Parathyroid adenoma (tissue), 2 donors: Measurements from ENCODE around the gene SNTN.

Source experiments
- H2AFZ ChIP-seq: fragments of 300-600 bp; sonication (generic); one replicate; pipeline ENCODE4 v1.7.0; 2017; ENCODE audit warnings: antibody characterized with exemption, mild to moderate bottlenecking
- H3K27ac ChIP-seq: fragments of 300-600 bp; sonication (generic); one replicate; pipeline ENCODE4 v1.7.0; 2017
- H3K27me3 ChIP-seq: fragments of 300-600 bp; sonication (generic); one replicate; pipeline ENCODE4 v1.7.0; 2017; ENCODE audit warnings: low read length; ENCODE audit not compliant: control insufficient read depth, insufficient read depth
- H3K36me3 ChIP-seq: fragments of 300-600 bp; sonication (generic); one replicate; pipeline ENCODE4 v1.7.0; 2017; ENCODE audit warnings: low read length; ENCODE audit not compliant: control insufficient read depth, insufficient read depth
- H3K4me1 ChIP-seq: fragments of 300-600 bp; sonication (generic); one replicate; pipeline ENCODE4 v1.7.0; 2017; ENCODE audit warnings: control low read depth
- H3K4me2 ChIP-seq: fragments of 300-600 bp; sonication (generic); one replicate; pipeline ENCODE4 v1.7.0; 2017; ENCODE audit warnings: low read length
- H3K4me3 ChIP-seq: fragments of 300-600 bp; sonication (generic); one replicate; pipeline ENCODE4 v1.7.0; 2017; ENCODE audit warnings: low read depth, low read length
- H3K79me2 ChIP-seq: fragments of 300-600 bp; sonication (generic); one replicate; pipeline ENCODE4 v1.7.0; 2017; ENCODE audit warnings: control low read depth
- H3K9ac ChIP-seq: fragments of 300-600 bp; sonication (generic); one replicate; pipeline ENCODE4 v1.7.0; 2017; ENCODE audit warnings: mild to moderate bottlenecking
- H3K9me3 ChIP-seq: fragments of 300-600 bp; sonication (generic); one replicate; pipeline ENCODE4 v1.7.0; 2017; ENCODE audit warnings: low read length; ENCODE audit not compliant: control insufficient read depth
- CTCF ChIP-seq: fragments of 300-600 bp; sonication (generic); IDR thresholded peaks from one replicate; pipeline ENCODE4 v1.7.0; 2017; ENCODE audit warnings: antibody characterized with exemption, mild to moderate bottlenecking
- donor health status: primary hyperparathyroidism.

The SNTN gene

GRCh38 chr3:63705092-63705645 is 52.7 kb downstream of the SNTN start:
- TF ChIP-seq CTCF: no peak
- no peak overlapping the region for H3K27ac ChIP-seq
- H3K9ac ChIP-seq: no peak overlapping the region

GRCh38 chr3:63706321-63707085 is 54.0 kb downstream of the SNTN start:
- Histone ChIP-seq H3K4me3 (no peak overlapping the region), H3K36me3 (no peaks in the 10 kb centered on the region), H2AFZ (no peak overlapping the region), H3K9ac (no peak overlapping the region), H3K27me3 (no peaks in the 10 kb centered on the region), H3K79me2 (no peaks in the 10 kb centered on the region), H3K4me1 (no peaks in the 10 kb centered on the region), H3K27ac (no peak overlapping the region), H3K4me2 (no peak overlapping the region), H3K9me3 (no peaks in the 10 kb centered on the region)
- no peak for TF ChIP-seq CTCF

More at GRCh38 chr3:63705092-63705645, 52.7 kb downstream of the SNTN start:
- Histone ChIP-seq H3K36me3 (no peaks in the 10 kb centered on the region), H3K79me2 (no peaks in the 10 kb centered on the region), H3K4me2 (no peak overlapping the region), H3K27me3 (no peaks in the 10 kb centered on the region), H3K4me1 (no peaks in the 10 kb centered on the region), H3K9me3 (no peaks in the 10 kb centered on the region), H3K4me3 (no peak overlapping the region), H2AFZ (no peak overlapping the region)

- no peak overlapping the region for H3K27ac ChIP-seq
- H3K36me3 ChIP-seq: no peaks in the 10 kb centered on the region
- TF ChIP-seq CTCF: no peak
Measured at GRCh38 chr3:63707731-63708130, 55.3 kb downstream of the SNTN start.

GRCh38 chr3:63709576-63709975 is 57.1 kb downstream of the SNTN start:
- no peak overlapping the region for H3K4me2 ChIP-seq
- H3K36me3 ChIP-seq: no peaks in the 10 kb centered on the region
- H3K9ac ChIP-seq: no peak overlapping the region
- no peaks in the 10 kb centered on the region for H3K4me1 ChIP-seq
- no peaks in the 10 kb centered on the region for H3K9me3 ChIP-seq
- no peak overlapping the region for H2AFZ ChIP-seq
- H3K27me3 ChIP-seq: no peaks in the 10 kb centered on the region
- no peak for TF ChIP-seq CTCF
- no peaks in the 10 kb centered on the region for H3K79me2 ChIP-seq
- H3K4me3 ChIP-seq: no peak overlapping the region
- no peak overlapping the region for H3K27ac ChIP-seq

More at GRCh38 chr3:63707731-63708130, 55.3 kb downstream of the SNTN start:
- Histone ChIP-seq H3K4me1 (no peaks in the 10 kb centered on the region), H3K4me3 (no peak overlapping the region), H2AFZ (no peak overlapping the region), H3K9ac (no peak overlapping the region), H3K79me2 (no peaks in the 10 kb centered on the region), H3K27me3 (no peaks in the 10 kb centered on the region), H3K9me3 (no peaks in the 10 kb centered on the region), H3K4me2 (no peak overlapping the region)
